HG03159 (cell line): Measurements from ENCODE around the gene TMEM126B.
"Not testable (repeated sequence)": the region's sequence is repeated elsewhere in the genome, so short reads cannot be mapped to it uniquely, and the experiment has no call there.

Source experiments
- ATAC-seq: cut with Tn5 transposase; IDR thresholded peaks from one replicate; pipeline ENCODE4 v1.9.1; 2021; ENCODE audit warnings: mild to moderate bottlenecking, moderate library complexity; ENCODE audit not compliant: unreplicated experiment

Gene TMEM126B

DNA sequence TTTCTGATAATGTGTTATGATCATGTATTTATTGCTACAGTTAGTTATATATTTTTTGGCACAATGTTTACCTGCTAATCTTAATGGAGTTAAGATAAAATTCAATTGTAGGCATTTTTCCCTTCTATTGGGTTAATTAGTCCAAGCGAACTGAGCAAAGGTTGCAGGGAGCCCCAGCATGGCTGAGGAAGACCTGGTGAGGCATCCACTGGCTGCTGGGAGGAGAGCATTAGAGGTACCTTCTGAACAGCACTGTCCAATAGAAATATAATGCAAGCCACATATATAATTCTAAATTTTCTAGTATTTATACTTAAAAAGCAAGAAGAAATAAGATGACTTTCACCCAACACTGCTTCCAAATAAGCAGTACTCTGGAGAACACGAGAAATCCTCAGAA, 18.7 kb downstream of the TMEM126B start:
- ATAC-seq, result no peak

DNA sequence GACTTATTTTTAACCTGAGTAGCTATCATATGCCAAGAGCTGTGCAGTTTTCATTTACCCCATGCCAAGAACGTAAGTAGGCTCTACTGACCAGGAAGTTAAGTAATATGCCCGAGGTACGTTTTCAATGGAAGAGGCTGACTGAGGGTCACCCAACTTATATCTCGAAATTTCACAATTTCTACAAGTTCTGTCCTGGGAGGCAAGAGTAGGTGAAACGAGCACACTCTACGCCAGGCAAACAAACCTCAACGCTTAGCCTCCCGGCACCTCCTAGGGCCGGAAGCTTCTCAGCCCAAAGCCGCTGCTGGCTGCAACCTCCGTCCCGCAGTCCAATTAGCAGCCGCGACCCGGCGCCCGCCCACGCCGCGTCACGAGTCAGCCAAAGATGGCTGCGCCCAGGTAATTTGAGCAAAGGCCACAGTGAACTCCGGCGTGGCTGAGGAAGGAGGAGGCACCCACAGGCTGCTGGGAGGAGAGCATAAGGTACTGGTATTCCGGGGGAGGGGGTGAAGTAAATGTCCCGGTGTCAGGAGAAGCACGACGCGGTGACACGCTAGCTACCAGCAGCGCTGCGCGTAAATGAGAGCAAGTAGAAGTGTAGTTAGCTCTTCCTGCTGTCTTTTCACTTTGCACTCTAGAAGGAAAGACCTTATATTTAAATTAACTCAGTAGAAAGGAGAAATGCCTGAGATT, 19.4 kb downstream of the TMEM126B start, which contains the start of gene TMEM126A:
Gene TMEM126A, plus strand, starts transcription at position 364 of the 696 bp plus-strand sequence. CDS start 2,289 bp downstream, outside the sequence.
- ATAC-seq, result peak; percentile 99

DNA sequence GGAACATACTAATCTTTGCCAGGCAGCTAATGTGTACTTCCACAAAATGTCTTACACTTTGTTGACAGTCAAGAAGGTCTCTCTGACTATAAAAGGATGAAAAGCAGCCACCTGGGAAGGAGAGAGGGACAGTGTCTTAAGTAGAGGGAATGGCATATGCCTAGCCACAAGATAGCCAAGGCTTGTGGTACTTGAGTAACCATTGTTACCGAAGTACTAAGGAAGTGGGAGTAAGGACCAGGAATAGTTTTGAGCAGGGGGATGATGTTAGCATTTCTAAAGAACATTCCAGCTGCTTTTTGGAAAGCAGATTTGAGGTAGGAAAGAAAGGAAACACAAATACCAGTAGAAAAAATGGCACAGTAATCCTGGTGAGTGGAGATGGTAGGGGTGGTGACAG, 22.7 kb downstream of the TMEM126B start:
- no peak for ATAC-seq

DNA sequence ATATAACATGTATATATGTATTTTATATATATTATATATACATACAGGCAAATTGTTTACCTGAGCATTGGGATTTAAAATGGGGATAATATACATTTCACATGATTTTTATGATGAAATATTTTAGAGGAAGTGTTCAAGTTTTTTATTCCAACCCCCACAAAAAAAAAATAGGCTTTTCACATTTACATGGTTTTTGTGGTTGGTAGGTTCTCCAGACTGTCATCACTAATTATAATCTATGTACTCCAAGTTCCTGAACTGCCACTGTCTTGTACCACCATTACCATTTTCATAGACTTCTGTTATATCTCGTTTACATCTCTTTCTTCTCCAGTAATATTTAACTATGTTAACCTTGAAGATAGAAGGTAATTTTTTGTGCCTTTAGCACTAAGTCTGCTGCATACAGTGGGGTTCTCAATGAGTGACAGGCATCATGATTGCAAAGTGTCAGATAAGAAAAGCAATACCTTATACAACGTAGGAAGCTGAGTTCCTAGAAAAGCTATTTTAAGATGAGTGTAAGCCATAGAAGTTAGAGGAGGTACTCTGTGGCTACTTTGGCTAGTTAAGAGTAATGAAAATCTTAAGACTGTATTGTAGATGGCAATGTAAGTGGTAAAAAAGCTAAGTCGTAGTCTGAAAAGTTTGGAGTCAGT, 24.5 kb downstream of the TMEM126B start:
- ATAC-seq, result no peak

DNA sequence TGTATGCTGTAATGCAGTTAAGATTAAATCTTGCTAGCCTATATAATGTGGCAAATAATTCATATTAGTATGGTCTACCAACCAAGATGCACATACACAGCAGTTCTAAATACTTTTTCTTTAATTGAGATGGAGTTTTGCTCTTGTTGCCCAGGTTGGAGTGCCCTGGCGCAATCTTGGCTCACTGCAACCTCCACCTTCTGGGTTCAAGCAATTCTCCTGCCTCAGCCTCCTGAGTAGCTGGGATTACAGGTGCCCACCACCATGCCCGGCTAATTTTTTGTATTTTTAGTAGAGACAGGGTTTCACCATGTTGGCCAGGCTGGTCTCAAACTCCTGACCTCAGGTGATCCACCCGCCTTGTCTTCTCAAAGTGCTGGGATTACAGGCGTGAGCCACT, 25.9 kb downstream of the TMEM126B start:
- not testable (repeated sequence) for ATAC-seq

DNA sequence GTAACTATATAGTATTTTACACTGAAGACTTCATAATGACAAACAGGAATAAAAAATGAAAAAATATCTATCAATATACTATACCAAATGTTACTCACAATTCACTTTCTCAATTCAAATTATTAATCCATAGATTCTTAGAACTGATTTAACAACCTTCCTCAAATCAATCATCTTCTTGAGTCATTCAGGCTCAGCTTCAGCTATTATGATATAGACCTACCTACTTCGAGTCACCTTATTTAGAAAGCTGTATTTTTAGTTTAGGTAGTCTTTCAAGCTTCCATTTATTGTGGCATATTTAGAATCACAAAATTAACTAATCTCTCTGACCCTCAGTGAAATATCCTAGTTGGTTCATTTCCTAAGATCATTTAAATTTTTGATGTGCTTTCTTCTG, 28.4 kb downstream of the TMEM126B start:
- no peak for ATAC-seq

DNA sequence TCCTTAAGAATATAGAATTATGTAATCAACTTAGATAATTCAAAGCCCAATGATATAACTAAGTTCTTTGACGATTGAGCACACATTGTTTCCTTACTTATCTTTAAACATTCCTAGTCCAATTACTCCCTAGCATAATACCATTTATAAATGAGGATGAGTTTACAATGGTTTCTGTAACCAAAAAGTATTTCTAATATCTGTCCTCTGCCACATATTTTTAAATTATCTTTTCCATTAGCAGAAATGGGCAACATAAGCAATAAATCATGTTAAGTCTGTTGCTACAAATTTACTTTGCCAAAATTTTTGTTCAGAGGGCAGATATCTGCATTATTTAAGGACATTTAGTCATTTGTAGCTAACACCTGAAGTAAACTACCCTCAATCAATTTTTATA, 29.8 kb downstream of the TMEM126B start:
- ATAC-seq, result no peak

DNA sequence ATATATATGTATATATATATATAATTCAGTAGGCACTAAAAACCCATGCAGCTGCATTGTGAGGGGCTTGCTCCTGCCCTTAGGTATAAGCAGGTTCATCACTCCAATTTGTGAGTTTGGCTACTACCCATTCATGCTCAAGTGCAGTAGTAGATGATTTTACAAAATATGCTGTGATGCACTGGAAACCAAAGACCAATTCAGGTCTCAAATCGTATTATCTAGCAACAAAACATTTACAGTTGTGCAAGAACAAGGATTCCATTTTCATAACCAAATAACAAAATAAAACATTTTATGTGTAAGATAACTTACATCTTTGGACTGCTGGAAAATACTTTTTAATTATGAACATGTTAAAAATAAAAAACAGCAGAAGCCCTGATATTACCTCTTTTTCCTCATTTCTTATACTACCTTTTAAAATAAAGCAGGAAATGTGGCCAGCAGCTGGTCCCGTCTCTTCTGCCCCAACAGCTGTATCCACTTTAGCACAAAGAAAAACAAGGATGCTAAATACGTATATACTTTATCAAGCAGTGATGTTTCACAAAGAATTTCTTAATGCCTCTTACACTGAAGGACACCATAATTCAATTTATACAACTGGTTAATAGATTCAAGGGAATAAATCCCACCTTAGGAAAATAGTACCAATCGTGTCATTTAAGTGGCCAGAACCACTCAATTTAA, 33.7 kb downstream of the TMEM126B start:
- no peak for ATAC-seq

DNA sequence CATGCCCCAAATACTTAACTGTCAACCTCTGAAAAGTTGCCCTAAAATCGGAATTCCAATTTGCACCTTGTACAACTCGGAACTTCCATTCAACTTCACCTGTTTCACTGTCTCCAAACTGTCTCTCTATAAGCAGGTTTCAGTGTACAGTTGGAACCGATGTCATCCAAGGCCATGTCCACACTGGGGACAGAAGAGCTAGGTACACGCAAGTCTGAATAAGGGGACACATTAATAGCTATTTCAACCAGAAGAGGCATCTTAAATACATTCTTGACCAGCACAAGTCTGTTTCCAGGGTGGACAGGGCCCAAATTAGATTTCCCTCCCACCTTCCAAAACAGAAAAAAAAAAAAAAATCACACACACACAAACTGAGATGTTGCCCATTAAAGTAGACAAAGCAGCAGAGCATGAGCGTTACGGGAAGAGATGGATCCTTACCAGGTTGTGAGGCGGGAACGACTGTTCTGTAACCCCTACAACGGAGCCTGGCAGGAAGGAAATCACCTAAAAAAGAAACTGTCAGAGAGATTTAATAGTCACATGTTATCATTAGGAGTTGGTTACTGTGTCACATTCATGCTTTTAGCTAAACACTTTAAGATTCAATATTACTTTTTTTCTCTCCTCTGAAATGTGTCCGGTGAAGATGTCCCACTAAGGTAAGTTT, 34.8 kb downstream of the TMEM126B start:
- ATAC-seq, result no peak

DNA sequence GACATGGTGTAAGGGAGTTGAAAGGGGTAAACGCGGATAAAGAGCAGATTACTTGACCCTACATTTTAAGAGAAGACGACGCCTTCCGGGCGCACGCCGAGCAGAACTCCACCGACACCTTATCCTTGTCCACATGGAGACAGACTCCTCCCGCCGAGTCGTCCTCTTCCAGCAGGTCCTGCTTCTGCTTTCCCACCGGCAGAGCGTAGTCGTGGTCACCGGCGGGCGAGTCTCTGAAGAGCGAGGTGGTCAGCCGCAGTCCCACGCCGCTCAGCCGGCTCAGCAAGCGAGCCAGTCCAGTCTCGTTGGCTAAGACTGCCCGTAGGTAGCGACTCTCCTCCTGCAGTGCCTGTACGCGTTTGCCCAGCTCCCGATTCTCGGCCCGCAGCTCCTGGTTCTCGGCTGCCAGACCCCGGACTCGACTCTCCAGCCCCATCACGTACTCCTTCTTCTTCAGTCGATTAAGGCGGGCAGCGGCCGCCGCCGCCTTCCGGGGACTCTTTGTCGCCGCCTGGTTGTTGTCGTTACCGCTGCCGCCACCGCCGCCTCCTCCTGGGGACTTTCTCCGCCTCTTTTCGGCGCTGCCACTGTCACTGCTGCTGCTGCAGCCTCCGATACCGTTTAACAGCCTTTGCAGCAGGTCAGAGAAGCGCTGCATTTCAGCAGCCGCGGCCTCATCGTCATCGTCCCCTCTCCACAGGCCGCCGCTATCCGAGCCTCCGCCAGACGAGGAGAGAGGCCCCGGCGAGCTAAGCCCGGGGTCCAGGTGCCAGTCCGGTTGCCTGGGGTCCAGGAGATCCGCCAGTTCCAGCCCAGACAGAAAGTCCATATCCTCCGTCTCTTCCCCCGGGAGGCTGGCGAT, 35.6 kb downstream of the TMEM126B start:
- ATAC-seq, result peak; percentile 77

DNA sequence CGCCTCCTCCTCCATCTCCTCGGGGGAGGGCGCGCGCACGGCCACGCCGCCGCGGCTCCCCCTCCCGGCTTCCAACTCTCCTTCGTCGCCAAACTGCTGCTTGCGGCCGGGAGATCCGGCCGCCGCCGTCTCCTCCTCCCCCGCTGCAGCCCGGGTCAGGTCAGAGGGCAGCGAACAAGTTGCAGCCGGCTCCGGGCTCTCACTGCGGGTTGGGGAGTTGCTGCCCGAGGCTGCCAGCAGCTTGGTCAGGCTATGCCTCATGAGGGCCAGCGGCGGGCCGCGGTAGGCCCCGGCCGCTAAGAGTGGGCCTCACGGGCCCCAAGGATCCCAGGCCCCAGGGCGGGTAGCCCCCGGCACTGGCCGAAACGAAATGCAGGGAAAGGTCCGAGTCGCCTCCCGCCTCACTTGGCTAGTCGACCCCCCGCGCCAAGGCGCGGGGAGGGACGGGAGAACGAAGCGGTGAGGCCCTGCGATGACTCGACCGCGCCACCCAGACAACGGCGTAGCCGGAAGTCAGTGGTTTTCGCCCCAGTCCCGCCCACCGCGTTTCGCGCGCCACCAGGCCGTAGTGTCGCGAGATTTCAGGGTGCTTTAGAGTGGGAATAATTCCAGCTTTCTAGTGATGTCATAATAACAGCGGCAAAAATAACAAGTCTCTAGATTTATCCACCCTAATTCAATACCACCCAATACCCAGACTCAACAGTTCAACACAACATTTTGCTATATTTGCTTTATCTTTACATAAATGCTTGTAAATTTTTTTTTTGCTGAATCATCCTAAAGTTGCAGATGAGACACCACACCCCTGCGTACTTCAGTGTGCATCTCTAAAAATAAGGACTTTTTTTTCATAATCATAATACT, 36.5 kb downstream of the TMEM126B start, which contains the start of gene CREBZF:
Gene CREBZF, minus strand, starts transcription at position 515 of the 867 bp plus-strand sequence. Its CDS starts 254 bp downstream, at position 261.
- ATAC-seq, result peak; percentile 90

DNA sequence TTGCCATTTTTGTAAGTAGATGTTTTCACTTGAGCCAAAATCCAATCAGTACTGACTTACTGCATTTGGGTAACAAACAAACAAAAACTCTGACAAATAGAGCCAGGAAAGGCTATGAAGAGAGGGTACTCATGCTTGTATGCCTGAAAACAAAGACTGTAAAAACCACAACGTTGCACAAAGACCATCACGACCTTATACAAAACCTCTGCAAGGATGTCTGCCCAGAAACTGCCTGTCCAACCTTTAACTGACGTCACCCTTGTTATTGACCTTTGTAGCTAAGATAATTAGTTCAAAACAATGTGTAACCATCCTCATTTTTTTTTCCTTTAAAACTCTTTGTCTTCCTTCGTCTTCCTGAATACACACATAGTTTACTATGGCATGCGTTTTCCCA, 37.3 kb downstream of the TMEM126B start:
- ATAC-seq, result no peak

DNA sequence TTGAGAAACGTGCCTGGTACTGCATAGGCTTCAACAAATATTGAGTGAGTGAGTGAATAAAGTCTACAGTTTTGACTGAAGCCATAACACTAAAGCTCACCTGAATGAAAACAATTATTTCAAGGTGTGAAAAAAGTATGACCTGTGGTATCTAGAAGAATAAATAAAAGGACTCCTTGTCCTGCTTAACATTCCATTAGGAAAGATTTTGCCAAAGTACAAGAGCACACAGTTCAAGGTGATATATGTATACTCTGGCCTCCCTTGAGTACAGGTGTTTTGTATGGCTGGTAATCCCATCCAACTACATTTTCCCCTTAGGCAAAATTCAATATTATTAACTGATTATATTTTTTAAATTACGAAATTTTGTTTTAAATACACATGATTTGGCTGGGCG, 38.3 kb downstream of the TMEM126B start:
- ATAC-seq, result no peak

DNA sequence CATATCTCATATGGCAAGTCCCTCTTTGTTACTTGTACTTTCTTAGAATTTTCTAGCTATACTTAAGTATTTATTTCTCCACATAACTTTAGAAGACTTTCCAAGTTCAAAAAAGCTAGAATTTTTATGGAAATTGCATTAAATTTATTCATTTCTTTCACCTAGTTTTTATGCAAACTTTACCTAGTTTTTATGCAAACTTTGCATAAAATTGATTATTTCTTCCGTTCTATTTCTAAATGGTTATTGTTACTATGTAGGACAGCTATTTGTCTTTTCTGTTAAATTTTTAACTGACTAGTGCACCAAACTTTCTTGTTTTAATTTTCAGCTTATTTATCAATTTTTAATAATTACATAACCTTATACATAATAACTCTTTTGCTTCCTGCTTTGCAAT, 39.8 kb downstream of the TMEM126B start:
- no peak for ATAC-seq

DNA sequence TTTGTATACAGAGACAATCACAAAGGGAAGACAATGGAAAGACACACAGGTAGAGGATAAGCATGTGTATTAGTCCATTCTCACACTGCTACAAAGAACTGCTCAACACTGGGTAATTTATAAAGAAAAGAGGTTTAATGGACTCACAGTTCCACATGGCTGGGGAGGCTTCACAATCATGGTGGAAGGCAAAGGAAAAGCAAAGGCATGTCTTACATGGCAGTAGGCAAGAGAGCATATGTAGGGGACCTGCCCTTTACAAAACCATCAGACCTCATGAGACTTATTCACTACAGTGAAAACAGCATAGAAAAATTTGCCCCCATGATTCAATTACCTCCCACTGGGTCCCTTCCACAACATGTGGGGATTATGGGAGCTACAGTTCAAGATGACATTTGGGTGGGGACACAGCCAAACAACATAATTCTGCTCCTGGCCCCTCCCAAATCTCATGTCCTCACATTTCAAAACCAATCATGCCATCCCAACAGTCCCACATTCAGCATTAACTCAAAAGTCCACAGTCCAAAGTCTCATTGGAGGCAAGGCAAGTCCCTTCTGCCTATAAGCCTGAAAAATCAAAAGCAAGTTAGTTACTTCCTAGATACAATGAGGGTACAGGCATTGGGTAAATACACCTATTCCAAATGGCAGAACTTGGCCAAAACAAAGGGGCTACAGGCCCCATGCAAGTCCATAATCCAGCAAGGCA, 42.7 kb downstream of the TMEM126B start:
- ATAC-seq, result not testable (repeated sequence)

DNA sequence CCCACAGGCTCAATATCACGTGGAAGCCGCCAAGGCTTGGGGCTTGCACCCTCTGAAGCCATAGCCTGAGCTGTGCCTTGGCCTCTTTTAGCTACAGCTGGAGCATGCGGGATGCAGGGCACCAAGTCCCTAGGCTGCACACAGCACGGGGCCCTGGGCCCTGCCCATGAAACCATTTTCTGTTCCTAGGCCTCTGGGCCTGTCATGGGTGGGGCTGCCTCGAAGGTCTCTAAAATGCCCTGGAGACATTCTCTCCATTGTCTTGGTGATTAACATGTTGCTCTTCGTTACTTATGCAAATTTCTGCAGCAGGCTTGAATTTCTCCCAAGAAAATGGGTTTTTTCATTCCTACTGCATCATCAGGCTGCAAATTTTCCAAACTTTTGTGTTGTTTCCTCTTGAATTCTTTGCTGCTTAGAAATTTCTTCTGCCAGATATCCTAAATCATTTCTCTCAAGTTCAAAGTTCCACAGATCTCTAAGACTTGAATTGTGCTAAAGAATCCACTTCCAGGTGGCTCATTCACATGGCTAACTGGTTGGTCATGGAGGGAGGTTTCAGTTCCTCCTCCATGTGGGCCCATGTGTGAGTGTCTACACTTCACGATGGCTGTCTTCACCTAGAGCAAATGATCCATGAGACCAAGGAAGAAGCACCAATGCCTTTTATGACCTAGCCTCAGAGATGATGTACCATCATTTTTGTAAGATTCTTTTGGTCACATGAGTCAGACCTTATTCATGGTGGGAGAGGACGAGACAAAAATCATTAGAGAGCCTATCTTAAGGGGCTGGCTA, 43.9 kb downstream of the TMEM126B start:
- no peak for ATAC-seq

DNA sequence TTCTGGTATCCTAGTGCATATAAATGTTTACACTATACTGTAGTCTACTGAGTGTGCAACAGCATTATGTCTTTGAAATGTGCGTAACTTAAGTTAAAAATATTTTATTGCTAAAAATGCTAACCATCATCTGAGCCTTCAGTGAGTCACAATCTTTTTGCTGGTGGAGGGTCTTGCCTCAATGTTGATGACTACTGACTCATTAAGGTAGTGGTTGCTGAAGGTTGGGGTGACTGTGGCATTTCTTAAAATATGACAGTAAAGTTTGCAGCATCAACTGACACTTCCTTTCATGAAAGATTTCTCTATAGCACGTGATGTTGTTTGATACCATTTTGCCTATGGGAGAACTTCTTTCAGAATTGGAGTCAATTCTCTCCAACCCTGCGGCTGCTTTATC, 45.0 kb downstream of the TMEM126B start:
- ATAC-seq, result no peak

DNA sequence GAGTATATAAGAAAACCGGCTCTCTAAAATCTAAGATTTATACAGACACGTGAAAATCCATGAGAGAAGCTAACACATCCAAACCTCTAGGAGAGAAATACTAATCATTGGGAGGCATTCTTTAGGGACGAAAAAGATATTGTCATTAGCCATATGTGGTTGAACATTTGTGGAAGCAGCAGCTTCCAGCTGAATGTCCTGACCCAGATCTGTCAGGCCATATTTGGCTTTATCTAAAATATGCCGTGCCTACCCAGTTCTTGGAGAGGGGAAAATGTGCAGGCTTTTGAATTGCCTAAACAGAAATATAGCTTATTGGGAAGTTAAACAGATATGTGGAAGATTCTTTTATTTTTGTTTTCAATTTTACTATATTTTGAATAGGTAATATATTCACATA, 51.2 kb downstream of the TMEM126B start:
- ATAC-seq, result no peak
